HFFc6 (cell line): ENCODE results near the gene SLC41A3. TPM values are rescaled to one million over a fixed set of nuclear protein-coding genes. Genes with fewer than 3 reads are reported as not detected.

Experiments
- DNase-seq: peaks from one replicate; pipeline ENCODE4 v3.0.0-alpha.2; 2018
- H3K27ac Mint-ChIP-seq: 2 replicates; pipeline ENCODE4 v1.8.0; 2020; ENCODE audit warnings: mild to moderate bottlenecking, mixed read lengths
- H3K27me3 Mint-ChIP-seq: 2 replicates; pipeline ENCODE4 v1.8.0; 2021; ENCODE audit warnings: mild to moderate bottlenecking, moderate library complexity, mixed read lengths; ENCODE audit not compliant: insufficient read depth
- H3K36me3 Mint-ChIP-seq: 2 replicates; pipeline ENCODE4 v1.8.0; 2021; ENCODE audit warnings: low read depth, mixed read lengths
- H3K4me1 Mint-ChIP-seq: 2 replicates; pipeline ENCODE4 v1.8.0; 2020; ENCODE audit warnings: low read depth, mixed read lengths
- H3K4me3 Mint-ChIP-seq: 2 replicates; pipeline ENCODE4 v1.8.0; 2020; ENCODE audit warnings: mild to moderate bottlenecking, moderate library complexity, mixed read lengths
- H3K9me3 Mint-ChIP-seq: 2 replicates; pipeline ENCODE4 v1.8.0; 2020; ENCODE audit warnings: mild to moderate bottlenecking, mixed read lengths
- CTCF ChIP-seq: fragments of 200-600 bp; sonication (generic); IDR thresholded peaks from 2 replicates; pipeline ENCODE4 v1.5.0; 2021; ENCODE audit warnings: antibody characterized with exemption, mild to moderate bottlenecking
- total RNA-seq, 6 experiments: library from RNA; stranded (reverse); fragmentation: NEBNext Ultra II Directional; extraction: Animal tissue kit (Norgen Biotek cat#: 25700); gene quantifications; 2 replicates in 1 of 6; 3 replicates in 5 of 6; pipeline ENCODE4 v1.2.3, GENCODE V29; 2021

Gene SLC41A3
- total RNA-seq, 6 experiments from 2014 or later: 41.6 to 54.8 (median 44.7) TPM

GRCh38 chr3:126108676-126109050, 24.7 kb upstream of the SLC41A3 start:
- no peaks in the 10 kb centered on the region for H3K36me3 Mint-ChIP-seq
- peaks cover 27% of the 10 kb centered on the region for H3K27me3 Mint-ChIP-seq
- no peaks in the 10 kb centered on the region for H3K4me1 Mint-ChIP-seq
- H3K4me3 Mint-ChIP-seq: no peak overlapping the region
- DNase-seq: no peak
- H3K9me3 Mint-ChIP-seq: no peaks in the 10 kb centered on the region
- no peak for TF ChIP-seq CTCF
- H3K27ac Mint-ChIP-seq: no peak overlapping the region

- no peaks in the 10 kb centered on the region for H3K36me3 Mint-ChIP-seq
- TF ChIP-seq CTCF: no peak
Measured at GRCh38 chr3:126107957-126108675, 24.2 kb upstream of the SLC41A3 start.

GRCh38 chr3:126107203-126107939, 23.4 kb upstream of the SLC41A3 start:
- peaks cover 4% of the 10 kb centered on the region for H3K4me1 Mint-ChIP-seq
- no peak overlapping the region for H3K27ac Mint-ChIP-seq
- no peaks in the 10 kb centered on the region for H3K36me3 Mint-ChIP-seq
- no peak for TF ChIP-seq CTCF
- no peak for DNase-seq
- H3K27me3 Mint-ChIP-seq: peaks cover 25% of the 10 kb centered on the region
- no peaks in the 10 kb centered on the region for H3K9me3 Mint-ChIP-seq
- no peak overlapping the region for H3K4me3 Mint-ChIP-seq

More at GRCh38 chr3:126107957-126108675, 24.2 kb upstream of the SLC41A3 start:
- DNase-seq: no peak
- H3K27me3 Mint-ChIP-seq: peaks cover 27% of the 10 kb centered on the region
- no peak overlapping the region for H3K27ac Mint-ChIP-seq
- H3K9me3 Mint-ChIP-seq: no peaks in the 10 kb centered on the region
- H3K4me3 Mint-ChIP-seq: no peak overlapping the region
- no peaks in the 10 kb centered on the region for H3K4me1 Mint-ChIP-seq

- Mint-ChIP-seq H3K36me3 (no peaks in the 10 kb centered on the region), H3K27ac (no peak overlapping the region), H3K4me3 (no peak overlapping the region), H3K9me3 (no peaks in the 10 kb centered on the region), H3K27me3 (peaks cover 23% of the 10 kb centered on the region), H3K4me1 (peaks cover 12% of the 10 kb centered on the region)
- no peak for TF ChIP-seq CTCF
- DNase-seq: no peak
Measured at GRCh38 chr3:126106336-126107202, 22.6 kb upstream of the SLC41A3 start.

GRCh38 chr3:126105691-126106187, 21.8 kb upstream of the SLC41A3 start:
- Mint-ChIP-seq H3K9me3 (no peaks in the 10 kb centered on the region), H3K4me1 (peaks cover 21% of the 10 kb centered on the region), H3K36me3 (no peaks in the 10 kb centered on the region), H3K27me3 (peaks cover 19% of the 10 kb centered on the region), H3K4me3 (no peak overlapping the region), H3K27ac (no peak overlapping the region)
- no peak for DNase-seq
- no peak for TF ChIP-seq CTCF
